HG03558 (cell line): ENCODE results near the gene UBALD1.

ENCODE experiments used
- ATAC-seq: cut with Tn5 transposase; IDR thresholded peaks from one replicate; pipeline ENCODE4 v1.9.1; 2021; ENCODE audit warnings: moderate number of reproducible peaks; ENCODE audit not compliant: unreplicated experiment; ENCODE audit errors: extremely low read depth

UBALD1 gene

DNA sequence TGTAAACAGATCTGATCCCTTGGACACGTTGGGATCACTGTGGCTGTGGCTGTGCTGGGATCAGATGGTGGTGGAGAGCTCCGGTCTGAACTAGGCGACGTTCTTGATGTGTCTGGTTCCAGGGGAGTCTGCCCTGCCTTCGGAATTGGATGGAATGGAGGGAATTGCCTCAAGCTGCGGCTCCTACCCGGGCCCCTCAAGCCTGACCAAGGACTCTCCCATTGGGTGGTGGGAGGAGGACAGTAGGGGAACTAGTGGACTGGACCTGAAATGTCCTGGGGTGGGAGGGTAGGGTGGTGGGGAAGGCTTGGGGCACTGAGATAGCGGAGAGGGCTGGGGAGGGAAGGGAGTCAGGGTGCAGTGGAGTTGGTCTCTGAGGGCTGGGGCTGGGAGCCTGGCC is 3.2 kb upstream of the UBALD1 start:
- ATAC-seq: no peak

DNA sequence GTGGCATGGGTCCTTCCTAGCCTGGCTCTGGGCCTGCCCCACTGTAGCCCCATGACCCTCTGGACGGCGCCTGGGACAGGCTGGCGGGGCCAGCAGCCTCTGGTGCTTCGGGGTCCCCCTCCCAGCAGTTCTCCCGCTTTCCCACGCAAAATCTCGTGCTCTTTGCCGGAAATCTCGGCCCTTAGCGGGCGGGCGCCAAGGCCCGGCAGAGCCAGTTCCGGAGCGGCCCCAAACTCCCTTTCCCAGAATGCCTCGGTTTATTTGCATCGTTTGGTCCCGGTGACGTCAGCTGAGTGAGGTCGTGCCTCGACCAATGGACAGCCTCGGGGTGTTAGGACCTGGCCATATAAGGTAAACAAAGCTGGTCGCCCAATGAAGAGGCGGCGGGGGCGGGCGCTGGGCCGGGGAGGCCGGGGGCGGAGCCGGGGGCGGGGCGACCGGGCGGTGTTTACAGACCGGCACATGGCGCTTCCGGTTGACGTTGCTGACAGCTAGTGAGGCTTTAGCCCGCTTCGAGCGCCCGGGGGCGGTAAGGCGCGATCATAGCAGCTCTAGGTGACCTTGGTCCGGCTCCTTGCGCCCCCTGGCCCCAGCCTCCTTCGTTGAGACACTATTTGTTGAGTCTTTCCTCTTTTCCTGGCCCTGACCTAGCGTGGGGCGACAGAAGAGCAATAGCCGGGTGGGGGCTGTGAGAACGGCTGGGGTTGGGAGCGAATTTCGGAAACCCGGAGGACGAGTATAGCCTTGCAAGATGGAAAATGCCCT is 1.5 kb upstream of the UBALD1 start:
- peak; percentile 53 for ATAC-seq

DNA sequence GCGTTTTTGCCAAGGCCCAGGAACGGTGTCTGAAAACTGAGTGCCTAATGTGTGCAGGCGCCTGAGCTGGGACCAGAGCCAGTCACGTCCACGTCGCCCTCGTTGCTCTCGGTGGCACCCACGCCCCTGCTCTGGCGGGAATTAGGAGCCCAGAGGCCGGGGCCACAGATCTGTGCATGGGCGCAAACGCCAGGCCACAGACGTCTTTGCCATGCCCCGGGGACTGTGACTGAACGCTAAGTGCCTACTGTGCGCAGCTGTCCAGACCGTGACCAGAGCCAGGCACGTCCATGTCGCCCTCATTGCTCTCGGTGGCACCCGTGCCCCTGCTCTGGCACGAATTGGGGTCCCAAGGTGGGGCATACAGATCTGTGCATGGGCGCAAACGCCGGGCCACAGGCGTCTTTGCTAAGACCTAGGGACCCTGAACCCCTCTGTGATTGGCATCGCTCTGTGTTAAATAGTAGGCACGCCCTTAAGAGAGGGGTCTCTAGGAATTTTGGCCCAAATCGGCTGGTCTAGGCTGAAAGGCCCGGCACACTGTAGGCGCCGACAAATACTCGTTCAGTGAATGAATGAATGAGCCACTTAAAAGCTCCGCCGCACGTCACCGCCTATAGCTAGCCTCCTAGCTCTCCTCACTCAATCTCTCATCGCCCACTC is 827 bp upstream of the UBALD1 start:
- ATAC-seq: no peak

DNA sequence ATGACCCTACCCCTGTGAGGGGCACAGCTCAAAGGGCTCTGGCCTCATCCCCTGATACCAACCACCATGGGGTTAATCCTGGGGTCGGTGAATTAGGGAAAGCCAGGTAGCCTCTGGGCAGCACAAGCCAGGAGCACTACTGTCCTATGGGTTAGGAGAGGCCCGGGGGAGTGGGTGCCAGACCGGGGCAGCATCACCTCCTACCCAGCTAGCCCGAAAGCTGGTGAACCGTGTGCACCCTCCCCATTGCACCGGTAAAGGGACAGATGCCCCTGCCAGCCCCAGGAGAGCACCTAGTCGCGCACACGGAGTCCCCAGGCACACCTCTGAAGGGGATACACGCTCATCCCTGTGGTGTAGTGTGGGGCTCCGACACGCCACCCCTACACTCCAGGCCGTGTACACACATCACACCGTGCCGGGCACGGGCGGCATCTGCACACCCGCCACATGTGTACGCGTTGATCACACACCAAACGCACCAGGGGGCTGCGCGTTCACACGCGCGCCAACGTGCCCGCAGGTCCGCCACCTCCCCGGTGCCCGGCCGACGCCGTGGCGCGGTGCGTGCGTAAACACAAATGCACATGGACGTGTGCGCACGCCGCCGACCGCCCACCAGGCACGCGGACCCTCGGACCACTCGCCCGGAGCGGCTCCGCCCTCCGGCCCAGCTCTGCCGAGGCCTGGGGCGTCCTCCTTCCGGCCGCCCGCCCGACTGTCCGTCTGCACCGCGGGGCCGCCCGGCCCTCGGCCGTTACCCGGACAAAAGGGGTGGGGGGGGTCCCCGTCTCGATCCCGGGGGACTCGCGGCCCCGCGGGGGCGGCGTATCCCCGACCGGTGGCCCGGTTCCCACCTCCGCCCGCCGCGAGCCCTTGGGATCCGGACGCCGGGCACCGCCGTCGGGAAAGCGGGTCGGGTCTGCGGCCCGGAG is 785 bp downstream of the UBALD1 start:
- ATAC-seq: no peak

DNA sequence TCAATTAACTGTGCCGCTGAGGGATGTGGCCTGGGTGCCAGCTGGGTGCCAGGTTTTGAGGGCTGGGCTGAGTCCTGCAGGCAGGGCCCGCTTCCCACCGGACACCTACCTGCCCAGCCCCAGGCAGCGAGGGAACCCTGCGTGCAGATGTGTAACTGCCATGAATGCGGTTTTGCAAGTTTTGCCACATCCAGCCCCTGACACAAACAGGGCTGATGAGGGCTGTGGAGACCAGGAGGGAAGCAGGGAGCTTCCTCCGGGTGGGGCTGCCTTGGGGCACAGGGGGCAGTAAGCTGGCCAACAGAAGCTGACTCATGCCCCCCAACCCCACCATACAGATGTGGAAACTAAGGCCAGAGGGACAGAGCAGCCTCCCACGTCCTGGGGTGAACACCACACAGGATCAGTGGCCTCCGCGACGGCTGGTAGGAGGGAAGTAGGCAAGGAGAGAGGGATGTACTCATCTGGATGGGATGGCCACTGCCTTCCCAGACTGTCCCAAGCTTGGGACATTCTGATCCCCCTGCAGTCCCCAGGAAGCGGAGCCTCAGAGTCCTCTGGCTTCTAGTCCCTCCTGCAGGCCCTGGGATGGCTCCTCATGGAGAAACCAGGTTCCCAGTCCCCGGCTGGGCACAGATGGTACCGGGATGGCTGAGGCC is 1.6 kb downstream of the UBALD1 start:
- ATAC-seq: no peak

DNA sequence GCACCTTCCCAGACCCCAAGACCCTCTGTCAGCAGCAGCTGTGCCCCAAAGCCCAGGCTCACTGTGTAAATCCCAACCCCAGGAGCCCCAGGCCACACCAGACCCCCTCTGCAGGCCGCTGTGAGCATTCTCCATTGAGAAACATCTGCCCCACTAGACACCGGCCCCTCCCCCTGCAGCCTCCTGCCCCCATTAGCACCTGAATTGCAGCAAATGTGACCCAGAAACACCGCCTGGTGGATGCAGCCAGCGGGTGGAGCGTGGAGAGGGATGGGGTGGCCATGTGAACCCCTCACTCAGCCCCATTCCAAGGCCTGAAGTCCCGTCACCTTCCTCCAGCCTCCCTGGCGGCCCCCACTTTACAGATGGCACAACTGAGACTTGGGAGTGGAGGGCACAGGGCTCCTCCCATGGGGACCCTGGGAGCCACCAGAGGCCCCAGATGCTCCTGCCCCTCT is 2.2 kb downstream of the UBALD1 start:
- ATAC-seq: no peak

DNA sequence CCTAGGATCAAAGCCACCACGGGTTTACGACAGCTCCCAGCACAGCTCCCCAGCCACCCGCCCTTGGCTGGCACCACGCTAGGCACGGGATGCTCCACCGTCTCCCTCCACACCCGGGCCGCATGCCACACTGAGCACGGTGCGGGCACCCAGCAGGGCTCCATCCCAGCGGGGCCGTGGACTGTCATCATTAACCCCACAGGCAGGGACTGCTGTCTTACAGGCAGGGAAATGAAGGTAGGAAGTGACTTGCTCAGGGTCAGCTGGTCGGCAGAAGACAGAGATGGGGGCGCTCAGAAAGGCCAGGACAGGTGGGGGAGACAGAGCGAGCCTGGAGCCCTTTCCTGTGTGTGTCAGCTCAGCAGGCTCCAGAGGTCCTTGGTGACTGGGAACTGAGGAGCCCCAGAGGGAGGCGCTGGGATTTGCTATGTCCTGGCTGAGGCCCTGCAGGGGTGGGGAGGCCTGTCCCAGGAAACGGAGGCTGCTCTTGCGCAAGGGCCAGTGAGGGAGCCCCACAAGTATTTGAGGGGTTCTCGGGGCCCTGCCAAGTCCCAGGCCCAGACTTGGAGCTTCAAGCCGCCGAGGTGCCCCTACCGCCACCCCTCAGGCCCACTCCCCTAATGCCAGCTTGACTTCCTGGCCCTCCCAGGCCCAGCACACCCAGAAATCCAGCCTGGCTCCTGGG is 3.2 kb downstream of the UBALD1 start:
- no peak for ATAC-seq

DNA sequence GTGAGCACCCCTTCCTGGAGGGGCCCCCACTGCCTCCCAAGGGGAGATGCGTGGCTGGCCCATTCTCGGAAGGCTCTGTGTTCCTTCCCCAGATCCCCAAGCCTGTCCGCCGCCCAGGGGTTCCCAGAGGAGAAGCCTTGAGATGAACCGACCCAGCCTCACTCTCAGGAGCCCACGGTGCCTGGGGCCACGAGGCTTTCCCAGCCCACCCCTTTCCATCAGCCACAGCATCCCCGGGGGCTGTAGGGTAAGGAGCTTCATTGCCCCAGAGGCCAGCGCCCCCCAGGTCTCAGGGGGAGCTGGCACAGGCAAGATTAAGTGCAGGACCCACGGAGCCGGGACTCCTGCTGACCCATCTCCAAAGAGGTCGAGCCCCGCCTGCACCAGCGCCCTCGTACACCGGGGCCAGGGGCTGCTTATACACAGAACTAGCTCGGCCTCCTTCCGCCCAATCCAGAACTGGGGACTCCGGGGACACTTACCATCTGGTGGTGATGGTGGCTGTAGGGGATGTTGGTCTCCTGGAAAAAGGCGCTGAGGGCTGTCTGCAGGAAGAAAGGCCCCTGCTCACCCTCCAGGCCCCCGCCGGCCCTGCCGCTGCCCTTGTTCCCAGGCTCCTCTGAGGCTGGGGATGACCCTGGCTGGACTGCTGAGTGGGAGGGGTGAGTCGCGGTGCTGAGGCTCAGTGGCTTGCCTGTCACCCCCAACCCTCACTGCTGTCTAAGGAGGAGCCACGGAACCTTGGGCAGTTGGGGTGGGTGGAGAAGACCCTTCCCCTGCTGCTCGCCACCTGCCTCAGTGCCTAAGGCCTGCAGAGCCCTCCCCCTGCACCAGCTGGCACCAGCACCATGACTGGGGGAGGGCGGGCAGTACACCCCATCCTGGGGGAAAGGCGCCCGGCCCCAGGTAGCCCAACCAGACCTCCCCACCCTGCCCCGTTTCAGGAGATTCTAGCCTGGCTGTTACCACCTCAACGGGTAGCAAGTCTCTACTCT is 4.4 kb downstream of the UBALD1 start:
- ATAC-seq: no peak

DNA sequence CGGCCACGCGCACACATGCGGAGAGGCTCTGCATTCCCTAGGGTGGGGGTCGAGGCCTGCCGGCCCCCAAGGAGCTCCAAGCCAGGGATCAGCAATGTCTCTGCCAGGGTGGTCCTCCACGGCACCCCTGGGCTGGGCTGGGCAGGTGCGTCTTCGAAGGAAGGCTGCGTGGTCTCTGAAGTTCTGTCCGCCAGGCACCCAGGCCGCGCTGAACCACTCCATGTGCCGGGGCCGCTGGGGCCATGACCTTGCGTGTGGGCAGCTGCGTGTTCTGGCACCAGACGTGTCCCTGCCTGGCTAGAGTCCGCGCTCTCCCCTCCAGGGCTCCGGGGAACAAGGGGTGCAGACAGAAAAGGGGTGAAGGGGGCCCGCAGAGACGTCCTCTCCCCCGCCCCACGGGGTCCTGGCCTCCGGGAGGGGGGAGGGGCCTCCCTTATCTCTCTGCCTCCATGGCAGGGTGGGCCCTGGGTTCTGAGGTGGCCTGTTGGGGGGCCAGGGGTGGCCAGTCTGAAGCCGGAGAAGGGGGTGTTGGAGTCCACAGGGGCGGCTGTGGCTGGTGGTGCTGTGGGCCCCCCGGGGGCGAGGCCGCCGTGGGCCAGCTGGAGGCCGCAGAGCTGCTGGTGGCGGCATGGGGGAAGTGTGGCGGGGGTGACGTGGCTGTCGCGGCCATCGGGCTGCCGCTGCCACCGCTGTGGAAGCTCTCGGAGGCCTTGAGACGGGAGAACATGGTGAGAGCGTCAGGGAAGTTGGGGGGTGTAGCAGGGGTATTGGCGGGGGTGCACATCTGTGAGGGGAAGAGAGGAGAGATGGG is 5.3 kb downstream of the UBALD1 start:
- no peak for ATAC-seq

DNA sequence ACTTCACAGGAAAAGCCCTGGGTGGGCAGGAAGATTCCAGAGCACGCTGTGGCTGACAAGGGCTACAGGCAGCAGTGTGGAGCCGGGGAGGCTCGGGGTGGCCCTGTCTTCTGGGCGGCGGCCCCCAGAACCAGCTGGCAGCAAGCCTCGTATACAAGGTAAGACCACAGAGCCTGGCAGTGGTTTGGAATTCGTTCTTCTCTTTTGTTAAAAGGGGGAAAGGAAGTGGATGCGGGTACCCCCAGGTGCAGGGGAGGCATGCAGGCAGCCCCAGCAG is 6.0 kb downstream of the UBALD1 start:
- ATAC-seq: no peak

DNA sequence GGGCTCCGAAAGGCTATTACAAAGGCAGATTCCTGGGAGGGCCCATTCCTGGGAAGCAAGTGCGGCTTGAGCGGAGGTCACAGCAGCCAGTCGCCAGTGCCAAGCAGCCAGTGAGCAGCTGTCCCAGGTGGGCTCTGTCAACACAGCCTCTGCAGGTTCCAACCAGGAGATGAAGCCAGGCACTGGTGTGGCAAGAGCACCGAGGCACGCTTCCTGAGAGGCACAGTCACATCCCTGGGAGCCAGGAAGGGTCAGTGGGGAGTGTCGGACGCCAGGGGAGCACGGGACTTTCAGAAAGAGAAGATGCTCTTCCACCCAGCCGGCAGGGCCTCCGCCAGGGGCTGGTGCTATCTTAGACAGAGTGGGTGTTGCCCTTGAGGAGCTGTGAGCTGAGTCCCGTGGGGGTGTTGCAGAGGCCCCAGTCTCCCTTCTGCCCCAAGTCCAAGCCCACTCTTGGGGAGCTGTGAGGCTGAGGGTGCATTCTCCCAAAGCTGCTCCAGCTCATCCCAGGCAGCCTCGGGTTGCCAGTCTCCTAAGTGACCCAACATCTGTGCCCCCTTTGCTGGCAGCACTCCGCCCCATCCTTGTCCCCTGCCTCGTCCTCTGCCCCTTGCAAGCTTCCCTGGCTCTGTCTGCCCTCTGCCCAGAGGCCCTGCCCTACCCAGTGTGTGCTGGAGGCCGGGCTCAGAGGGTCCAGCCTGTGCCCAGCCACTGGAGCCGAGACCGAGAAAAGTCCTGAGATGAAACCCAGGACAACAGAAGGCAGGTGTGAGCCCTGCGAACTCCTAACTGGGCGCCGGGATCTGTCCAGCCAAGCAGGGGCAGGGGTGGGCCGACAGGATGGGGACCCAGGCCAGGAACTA is 6.6 kb downstream of the UBALD1 start:
- no peak for ATAC-seq

DNA sequence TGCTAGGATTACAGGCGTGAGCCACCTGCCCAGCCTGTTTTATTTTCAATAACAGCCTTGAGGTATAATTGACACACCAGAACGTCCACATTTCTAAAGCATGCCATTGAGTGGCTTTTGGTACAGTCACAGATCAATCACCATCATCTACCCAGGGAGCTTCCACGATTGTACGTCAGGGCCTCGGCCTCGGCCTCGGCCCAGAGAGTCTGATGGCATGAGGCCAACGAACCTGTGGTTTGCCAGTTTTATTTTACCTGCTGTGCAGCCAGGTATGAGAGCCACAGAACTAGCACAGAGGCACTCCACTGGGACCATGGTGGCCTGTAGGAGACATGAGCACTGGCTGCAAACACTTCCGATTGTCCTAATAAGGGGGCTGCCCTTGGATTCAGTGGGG is 8.3 kb downstream of the UBALD1 start:
- ATAC-seq: no peak

DNA sequence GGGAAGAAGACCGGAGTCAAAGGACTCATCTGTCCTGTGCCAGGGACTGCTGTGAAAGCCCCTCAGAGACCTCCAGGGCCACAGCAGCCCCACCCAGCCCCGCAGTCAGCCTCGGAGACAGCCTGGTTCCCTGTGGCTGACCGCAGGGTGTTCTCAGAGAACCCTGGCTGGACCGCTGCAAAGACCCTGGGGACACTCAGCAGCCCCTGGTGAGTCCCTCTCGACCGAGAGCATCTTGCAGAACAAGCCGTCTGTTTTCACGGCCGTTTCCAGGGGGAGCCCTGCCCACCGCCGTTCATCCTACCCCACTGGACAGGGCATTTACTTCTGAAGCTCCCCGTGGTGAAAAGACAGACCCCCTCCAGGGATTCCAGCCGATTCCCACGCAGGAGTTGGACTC is 10.3 kb downstream of the UBALD1 start:
- no peak for ATAC-seq

DNA sequence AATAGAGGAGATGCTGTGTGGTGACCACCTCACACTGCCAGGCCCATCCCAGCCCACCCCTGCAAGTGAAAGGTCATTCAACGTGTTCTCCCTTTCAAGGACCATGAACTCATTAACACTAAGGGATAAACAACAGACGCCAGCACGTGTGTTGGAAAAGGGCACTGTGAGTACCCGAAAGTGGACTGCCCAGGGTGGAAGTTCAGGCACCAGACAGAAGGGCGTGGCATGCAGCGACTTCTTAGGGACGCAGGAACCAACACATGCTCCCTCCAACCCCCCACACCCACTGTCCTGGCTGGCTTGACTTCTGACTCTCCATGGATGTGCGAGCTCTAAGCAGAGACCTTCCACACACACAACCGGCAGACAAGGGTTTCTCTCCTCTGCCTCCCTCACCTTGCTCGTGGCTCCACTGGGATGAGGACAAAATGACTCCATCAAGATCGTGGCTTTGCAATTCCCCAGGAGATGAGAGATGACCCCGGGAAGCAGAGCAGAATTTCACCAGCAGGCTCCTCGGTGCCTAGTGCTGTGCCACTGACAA is 11.0 kb downstream of the UBALD1 start:
- no peak for ATAC-seq

DNA sequence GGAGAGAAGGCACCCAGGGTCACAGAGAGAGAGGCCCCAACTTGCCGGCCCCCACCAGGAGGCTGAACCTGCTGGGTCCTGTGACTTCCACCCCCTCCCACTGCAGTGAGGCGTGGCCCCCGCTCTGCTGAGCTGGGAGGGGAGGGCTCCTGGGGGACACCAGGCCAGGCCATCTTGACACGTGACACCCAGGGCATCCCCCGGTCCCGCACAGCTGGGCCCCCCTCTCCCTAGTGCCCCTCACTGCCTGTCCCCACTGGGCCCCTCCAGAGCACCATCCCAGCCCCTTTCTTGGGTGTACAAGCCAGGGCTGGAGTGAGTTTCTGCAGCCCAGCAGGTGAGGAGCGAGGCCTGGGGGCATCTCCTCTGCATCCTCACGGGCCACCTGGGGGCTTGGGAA is 12.4 kb downstream of the UBALD1 start:
- ATAC-seq: no peak

DNA sequence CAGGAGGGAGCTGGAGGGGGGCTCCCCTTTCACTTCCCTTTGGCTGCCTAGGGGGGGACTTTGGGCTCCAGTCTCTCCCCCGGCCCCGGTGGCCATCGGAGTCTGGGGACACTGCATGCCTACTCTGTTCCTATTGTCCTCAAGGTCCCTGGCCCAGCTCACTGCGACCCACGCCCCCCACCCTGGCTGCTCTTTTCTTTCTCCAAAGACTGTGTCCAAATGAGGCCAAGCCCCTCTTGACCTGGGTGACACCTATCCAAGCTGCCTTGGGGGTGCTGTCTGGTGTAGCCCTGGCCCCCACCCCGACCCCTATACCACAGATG is 12.9 kb downstream of the UBALD1 start:
- no peak for ATAC-seq
